ENCODE data around the gene MARVELD3. TPM values are rescaled to one million over a fixed set of nuclear protein-coding genes. Genes with fewer than 3 reads are reported as not detected.
A peak's percentile ranks its signal among the peaks of the same experiment; 100 is the strongest.
"Not testable (repeated sequence)": the region's sequence is repeated elsewhere in the genome, so short reads cannot be mapped to it uniquely, and the experiment has no call there.

MARVELD3 gene, protein sequence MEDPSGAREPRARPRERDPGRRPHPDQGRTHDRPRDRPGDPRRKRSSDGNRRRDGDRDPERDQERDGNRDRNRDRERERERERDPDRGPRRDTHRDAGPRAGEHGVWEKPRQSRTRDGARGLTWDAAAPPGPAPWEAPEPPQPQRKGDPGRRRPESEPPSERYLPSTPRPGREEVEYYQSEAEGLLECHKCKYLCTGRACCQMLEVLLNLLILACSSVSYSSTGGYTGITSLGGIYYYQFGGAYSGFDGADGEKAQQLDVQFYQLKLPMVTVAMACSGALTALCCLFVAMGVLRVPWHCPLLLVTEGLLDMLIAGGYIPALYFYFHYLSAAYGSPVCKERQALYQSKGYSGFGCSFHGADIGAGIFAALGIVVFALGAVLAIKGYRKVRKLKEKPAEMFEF
- total RNA-seq: 3.6 TPM

DNA sequence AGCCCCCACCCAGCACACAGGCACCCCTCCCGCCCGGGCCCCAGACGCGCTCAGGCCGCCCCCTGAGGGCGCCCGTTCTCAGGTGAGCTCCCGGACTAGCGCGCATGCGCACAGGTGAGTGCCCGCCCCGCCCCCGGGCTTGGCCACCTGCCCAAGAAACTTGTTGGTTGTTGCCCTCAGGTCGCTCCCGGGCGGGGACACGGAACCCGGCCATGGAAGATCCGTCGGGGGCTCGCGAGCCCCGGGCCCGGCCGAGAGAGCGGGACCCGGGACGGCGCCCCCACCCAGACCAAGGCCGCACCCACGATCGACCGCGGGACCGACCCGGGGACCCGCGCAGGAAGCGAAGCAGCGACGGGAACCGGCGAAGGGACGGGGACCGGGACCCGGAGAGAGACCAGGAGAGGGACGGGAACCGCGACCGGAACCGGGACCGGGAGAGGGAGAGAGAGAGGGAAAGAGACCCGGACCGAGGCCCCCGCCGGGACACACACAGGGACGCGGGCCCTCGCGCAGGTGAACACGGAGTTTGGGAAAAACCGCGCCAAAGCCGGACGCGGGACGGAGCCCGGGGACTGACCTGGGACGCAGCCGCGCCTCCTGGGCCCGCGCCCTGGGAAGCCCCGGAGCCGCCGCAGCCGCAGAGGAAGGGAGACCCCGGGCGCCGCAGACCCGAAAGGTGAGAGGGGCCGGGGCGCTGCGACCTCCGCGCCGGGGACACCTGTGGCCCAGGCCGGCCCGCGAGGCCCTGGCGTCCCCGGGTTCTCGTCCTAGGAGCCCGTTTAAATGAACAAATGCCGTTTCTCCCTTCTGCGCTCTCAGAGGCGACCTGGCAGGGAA is at the start of gene MARVELD3:
Gene MARVELD3 (plus strand): TSS at position 167 of the 840 bp plus-strand sequence. CDS start 46 bp downstream, at position 213.
- ATAC-seq: peak; percentile 31

DNA sequence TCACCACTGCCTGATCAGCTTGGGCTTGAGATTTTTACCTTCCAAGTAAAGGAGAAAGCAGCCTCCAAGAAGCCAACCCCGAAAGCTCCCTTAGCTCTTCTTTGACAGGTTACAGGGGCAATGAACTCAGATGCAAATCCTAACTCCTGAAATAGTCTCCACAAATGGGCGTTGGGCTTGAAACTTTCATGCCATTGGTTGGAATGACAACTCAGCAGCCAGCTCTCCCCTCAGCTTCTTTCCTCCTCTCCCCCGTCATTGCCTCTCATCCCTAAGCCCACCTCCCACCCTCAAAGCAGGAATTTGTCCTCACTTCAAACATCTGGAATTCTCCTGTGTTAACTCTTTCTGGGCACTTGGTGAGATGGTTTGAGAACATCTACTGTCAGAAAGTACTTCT is 49.0 kb upstream of the MARVELD3 start, which contains the start of gene TAT:
Gene TAT (minus strand): TSS at position 122 of the 400 bp plus-strand sequence. CDS start 677 bp downstream, outside the sequence.
- ATAC-seq: no peak

DNA sequence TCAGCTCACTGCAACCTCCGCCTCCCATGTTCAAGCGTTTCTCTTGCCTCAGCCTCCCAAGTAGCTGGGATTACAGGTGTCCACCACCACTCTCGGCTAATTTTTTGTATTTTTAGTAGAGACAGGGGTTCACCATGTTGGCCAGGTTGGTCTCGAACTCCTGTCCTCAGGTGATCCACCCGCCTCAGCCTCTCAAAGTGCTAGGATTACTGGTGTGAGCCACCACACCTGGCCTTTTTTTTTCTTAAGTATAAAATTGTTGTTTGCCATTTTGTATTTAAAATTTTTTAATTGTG is 43.5 kb upstream of the MARVELD3 start:
- not testable (repeated sequence) for ATAC-seq

DNA sequence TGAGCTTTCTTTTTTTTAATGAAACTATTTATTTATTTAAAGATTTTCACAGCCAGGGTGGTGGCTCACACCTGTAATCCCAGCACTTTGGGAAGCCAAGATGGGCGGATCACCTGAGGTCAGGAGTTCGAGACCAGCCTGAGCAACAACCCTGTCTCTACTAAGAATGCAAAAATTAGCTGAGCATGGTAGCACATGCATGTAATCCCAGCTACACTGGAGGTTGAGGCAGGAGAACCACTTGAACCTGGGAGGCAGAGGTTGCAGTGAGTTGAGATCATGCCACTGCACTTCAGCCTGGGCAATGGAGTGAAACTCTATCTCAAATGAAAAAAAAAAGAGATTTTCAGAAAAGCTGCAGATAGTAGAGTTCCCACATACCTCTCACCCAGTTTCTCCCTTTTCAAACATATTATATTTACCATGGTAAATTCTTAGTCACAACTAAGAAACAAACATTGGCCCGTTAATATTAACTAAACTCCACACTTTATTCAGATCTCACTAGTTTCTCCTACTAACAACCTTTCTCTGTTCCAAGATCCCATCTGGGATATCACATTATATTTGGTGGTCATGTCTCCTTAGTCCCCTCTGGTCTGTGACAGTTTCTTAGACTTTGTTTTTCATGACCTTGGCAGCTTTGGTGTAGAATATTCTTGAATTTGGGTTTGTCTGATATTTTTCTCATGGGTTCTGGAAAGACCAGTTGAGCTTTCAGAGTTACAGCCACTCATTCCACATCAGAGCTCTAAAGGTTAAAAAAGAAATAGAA is 41.3 kb upstream of the MARVELD3 start:
- ATAC-seq: no peak

DNA sequence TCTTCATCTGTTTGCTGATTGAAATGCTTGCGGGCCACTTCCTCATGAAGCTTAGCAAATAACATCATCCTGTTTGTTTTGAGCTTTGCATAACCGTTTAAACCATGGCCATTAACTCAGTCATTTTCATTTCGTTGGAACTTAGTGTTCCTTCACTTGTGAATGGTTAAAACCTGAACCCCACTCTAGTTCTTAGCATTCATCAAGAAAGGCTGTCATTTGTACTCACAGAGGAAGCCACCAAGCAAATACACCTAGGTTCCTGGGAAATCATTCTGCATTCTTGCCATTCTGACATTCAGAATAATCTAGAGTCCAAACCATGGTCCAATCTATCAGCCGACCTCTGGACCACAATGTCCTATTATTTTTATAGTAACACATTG is 40.7 kb upstream of the MARVELD3 start:
- no peak for ATAC-seq

DNA sequence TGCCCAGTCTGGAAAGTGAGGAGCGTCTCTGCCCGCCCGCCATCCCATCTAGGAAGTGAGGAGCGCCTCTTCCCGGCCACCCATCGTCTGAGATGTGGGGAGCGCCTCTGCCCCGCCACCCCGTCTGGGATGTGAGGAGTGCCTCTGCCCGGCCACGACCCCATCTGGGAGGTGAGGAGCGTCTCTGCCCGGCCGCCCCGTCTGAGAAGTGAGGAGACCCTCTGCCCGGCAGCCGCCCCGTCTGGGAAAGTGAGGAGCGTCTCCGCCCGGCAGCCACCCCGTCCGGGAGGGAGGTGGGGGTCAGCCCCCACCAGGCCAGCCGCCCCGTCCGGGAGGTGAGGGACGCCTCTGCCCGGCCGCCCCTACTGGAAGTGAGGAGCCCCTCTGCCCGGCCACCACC is 36.6 kb upstream of the MARVELD3 start:
- not testable (repeated sequence) for ATAC-seq

DNA sequence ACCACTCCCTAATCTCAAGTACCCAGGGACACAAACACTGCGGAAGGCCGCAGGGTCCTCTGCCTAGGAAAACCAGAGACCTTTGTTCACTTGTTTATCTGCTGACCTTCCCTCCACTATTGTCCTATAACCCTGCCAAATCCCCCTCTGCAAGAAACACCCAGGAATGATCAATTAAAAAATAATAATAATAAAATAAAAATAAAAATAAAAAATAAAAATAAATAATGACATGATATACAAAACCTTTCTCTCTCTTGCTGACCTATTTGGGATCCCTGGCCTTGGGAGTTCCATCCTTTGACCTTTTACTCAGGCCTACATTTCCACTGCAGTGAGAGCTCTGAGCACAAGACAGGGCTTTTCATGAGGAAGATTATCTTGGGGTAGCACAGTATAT is 35.9 kb upstream of the MARVELD3 start:
- ATAC-seq: not testable (repeated sequence)

DNA sequence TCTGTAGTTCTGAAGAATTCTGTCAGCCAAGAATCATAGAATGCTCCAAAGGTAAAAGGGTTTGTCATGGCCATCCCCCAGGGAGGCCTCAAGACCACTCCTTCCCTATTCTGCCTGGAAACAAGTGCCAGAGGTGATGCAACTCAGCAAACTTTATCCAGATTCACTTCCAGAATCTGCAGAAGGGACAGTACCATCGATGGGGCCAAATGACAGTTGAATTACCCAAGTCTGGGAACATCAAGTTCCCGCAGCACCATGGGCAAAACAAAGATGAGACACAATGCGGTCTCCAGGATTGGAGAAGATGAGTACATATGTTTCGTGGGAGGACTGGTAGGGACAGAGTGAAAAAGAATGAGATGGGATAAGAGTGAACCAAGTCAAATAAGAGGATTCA is 35.4 kb upstream of the MARVELD3 start:
- no peak for ATAC-seq

DNA sequence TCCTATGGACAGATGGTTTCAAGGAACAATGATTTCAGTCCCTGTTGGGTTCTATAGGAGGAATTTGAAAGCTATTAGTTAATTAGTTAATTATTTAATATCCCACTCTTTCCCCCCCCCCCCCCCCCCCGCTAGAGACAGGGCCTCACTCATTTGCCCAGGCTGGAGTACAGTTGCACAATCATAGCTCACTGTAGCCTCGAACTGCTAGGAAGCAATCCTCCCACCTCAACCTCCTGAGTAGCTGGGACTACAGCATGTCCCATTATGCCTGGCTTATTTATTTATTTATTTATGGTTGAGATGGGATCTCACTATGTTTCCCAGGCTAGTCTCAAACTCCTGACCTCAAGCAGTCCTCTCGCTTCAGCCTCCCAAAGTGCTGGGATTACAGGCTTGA is 34.1 kb upstream of the MARVELD3 start:
- ATAC-seq: no peak

DNA sequence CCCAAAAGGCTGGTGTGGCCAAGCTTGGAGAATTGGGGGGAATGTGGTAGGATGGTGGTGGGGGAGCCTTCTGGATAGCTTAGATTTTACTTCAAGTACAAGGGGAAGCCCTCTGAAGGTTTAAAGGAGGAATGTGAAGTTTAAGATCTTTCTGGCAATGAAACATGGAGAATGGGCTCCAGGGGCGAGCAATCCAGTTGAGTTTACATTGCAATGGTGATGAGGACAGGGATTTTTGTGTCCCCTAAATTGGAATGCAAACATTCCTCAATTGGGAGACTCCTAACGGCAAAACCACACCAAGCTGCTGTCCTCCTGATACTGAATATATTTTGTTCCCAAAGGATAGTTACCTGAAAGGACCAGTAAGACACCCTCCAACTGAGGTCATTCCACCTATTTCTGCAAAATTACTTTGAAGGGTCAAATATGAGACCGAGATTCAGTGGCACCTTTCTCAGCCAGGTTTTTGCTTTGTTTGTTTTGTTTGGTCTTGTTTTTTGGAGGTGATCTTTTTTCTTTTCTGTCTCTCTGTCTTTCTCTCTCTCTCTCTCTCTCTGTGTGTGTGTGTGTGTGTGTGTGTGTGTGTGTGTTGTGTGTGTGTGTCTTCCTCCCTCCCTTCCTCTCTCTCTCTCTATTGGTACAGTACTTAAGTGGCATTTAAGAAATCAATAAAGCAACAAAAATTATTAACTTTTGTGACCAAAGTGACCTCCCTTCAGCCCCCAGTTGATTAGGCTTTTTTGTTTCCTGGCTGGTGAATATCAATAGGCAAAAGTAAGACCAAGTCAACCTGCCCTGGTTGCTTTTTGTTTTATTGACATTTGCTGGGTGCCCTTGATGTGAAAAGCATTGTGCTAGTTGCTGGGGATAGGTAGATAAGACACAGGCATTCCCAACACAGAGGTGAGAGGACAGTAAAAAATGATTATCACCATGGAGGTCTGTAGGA is 32.7 kb upstream of the MARVELD3 start:
- ATAC-seq: no peak

DNA sequence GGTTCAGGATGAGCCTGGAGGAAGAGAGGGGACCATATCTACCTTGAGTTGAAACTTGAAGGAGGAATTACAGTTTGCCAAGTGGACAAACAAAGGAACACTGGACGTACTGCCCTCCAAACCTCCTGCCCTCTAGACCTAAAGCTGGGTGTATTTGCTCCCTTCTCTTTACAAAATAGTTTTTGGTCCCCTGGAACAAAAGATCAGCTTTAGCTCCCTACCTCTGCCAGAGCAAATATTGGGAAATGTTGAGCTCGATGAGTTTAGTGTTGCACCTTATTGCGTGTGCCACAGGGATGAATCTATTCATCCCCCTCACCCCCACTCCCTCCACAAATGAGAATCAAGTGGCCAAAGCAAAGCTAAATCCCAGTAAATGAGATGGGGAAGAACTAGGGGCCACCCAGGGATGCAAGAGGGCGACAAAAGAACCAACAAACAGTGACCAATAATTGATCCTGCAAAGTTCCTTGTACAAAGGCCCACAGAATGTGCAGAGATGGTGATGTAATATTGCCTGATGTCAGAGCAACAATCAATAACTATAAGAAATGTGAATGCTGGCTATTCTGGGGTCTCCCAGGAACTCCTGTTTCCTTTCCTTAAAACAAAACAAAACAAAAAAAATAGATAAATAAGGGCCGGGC is 31.9 kb upstream of the MARVELD3 start:
- no peak for ATAC-seq

DNA sequence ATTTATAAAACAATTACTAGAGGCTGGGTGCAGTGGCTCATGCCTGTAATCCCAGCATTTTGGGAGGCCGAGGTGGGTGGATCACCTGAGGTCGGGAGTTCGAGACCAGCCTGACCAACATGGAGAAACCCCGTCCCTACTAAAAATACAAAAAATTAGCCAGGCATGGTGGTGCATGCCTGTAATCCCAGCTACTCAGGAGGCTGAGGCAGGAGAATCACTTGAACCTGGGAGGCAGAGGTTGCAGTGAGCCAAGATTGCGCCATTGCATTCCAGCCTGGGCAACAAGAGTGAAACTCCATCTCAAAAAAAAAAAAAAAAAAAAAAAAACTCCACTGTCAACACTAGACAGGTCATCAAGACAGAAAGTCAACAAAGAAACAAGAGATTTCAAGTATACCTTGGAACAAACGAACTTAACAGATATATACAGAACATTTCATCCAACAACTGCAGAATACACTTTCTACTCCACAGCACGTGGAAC is 30.6 kb upstream of the MARVELD3 start:
- not testable (repeated sequence) for ATAC-seq

DNA sequence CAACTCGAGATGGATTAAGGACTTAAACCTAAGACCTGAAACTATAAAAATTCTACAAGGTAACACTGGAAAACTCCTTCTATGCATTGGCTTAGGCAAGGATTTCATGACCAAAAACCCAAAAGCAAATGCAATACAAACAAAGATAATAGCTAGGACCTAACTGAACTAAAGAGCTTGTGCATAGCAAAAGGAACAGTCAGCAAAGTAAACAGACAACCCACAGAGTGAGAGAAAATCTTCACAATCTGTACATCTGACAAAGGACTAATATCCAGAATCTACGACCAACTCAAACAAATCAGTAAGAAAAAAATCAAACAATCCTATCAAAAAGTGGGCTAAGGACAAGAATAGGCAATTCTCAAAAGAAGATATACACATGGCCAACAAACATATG is 27.6 kb upstream of the MARVELD3 start:
- ATAC-seq: not testable (repeated sequence)

DNA sequence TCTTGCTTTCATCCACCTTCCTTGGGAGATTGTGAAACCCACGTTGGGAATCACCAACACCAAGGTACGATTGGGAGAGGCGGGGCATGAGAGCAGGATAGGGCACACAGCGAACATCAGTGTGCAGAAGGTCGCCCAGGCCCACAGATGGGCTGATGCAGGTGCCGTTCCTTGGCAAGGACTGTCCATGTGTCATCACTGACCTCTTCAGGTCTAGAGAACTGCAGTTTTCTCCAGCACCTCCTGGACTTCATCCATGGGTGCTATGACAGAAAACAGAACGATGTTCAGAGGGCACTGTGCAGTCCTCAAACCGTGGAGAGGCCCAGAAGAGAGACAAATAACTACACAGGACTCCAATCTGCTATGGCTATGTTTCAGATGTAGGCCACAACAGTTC is 25.2 kb upstream of the MARVELD3 start:
- no peak for ATAC-seq

DNA sequence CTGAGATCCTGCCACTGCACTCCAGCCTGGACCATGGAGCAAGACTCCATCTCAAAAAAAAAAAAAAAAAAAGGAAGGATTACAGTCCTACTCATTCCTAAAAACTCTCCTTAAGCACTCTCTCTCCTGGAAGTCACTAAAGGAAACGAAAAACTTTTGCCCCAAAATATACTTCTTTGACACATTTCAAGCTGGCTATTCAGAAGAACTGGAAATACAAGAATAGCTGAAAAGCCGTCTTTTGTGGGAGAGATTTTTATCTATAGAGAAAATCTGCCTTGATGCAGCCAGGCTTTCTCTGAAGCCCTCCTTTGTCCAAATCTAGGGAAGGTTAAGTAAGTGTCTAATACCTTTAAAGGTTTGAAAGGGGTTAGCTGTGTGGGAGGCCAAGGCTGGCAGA is 16.9 kb upstream of the MARVELD3 start:
- no peak for ATAC-seq

DNA sequence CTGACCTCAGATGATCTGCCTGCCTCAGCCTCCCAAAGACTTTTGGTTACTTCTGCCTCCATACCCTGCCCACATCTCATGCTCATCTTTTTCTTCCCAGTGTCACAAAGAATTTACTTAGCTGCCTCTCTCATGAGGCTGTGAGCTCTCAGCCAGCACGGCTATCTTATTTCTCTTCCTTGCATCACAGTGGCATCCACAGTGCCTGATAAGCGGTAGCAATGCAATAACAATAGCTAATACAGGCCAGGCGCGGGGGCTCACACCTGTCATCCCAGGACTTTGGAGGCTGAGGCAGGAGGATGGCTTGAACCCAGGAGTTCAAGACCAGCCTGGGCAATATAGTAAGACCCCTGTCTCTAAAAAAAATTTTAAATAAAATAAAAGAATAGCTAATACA is 15.5 kb upstream of the MARVELD3 start:
- ATAC-seq: no peak

DNA sequence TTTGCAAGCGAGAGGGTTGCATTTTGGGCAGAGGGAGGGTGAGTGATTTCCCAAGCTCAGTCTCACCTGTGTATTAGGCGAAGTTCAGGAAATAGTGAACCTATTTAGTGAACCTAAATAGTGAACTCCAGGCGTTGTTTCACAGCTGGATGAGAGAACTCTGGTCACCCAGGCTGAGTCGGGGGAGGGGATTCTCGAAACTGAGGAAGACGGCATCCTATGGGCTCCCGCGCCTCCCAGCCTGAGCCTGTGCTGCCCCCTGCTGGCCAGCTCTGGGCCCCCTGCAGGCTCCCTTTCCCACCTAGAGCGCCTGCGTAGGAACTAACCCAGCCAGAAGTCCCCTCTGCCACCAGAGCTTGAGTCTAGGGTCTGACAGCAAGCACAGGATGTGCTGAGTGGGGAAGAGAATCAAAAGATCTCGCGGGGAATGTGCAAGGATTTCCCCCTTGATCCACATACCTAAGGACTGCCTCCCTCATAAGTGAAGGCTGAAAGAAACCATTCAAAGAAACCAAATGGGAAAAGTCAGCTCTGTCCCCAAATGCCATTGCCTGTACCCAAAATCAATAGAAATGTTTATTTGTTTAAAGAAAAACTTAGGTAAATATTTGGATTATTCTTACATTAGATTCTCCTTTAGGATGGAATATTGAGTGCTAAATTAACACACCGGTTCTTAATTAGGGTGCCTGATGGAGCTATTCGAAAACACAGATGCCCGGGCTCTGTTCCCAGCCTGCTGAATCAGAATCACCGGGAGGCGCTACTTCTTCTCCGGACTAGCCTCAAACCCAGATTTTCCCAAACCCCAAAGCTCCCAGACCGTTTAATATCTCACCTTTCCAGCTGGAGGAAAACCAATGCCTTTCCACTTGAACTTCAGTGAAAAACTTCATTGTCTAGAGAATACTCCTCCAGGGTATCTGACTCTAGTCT is 14.8 kb upstream of the MARVELD3 start:
- peak; percentile 72 for ATAC-seq

DNA sequence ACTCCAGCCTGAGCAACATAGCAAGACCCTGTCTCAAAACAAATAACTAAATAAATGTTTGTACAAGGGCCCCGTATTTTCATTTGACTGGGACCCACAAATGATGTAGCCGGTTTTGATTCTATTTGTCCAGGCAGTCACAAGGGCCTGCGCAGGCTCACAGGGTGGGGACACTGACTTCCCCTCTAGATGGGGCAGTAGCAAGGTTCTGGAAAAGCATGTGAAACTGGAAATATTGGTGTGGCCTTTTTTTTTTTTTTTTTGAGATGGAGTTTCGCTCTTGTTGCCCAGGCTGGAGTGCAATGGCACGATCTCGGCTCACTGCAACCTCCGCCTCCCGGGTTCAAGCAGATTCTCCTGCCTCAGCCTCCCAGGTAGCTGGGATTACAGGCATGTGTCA is 11.0 kb upstream of the MARVELD3 start:
- ATAC-seq: not testable (repeated sequence)

DNA sequence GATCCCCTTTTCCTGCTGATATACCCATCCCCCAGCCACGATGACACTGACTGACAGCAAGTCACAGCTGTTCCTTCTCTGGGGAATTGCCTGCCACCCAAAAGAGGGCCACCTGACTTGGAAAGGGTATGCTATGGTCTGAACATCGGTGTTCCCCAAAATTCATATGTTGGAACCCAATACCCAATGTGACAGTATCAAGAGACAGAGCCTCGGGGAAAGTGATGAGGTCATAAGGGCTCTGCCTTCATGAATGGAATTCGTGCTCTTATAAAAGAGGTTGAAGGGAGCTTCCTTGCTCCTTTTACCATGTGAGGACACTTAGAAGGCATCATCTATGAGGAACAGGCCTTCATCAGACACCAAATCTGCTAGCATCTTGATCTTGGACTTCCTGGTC is 7.6 kb upstream of the MARVELD3 start:
- ATAC-seq: no peak

DNA sequence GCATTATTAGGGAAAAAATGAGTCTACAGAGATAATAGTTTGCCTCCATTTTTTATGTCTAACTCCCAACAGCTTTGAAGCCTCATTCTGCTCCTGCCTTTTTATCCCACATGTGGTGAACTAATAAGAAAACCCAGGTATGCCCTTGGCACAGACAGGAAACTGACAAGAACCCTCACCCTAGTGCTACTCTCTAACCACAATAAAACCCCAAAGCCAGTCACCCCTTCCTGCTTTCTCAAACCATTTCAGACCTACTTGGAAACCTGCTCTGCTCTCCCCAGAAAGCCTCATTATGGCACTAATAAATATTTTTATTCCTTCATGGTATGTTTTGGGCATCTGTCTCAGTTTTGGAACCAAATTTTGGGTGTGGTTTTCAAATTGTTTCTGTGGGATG is 3.9 kb upstream of the MARVELD3 start:
- ATAC-seq: no peak
